IMR-90 (cell line): ENCODE data around the gene OR2T6. TPM values are rescaled to one million over a fixed set of nuclear protein-coding genes. Genes with fewer than 3 reads are reported as not detected.

Experiments used
- ATAC-seq: fragments of 200-7000 bp; cut with Tn5 transposase; 2 replicates; pipeline ENCODE4 v1.9.1; 2020; ENCODE audit warnings: low read depth, mild to moderate bottlenecking, moderate library complexity
- Bru-seq: library from RNA; stranded (reverse); fragments of 400-500 nt; gene quantifications from one replicate; lab custom pipeline; 2021; lab: Mats Ljungman, UMichigan
- BruChase-seq, 2 experiments: library from RNA; stranded (reverse); fragments of 400-500 nt; gene quantifications; one replicate each; lab custom pipeline; 2021; lab: Mats Ljungman, UMichigan
- BruUV-seq: library from RNA; stranded (reverse); fragments of 400-500 nt; replicated peaks from 2 replicates; lab custom pipeline; 2021; lab: Mats Ljungman, UMichigan
- CTCF ChIA-PET: fragments of 300-600 bp; formaldehyde crosslinking; extraction: SDS; loops from one replicate; lab custom pipeline; 2021; ENCODE audit warnings: antibody characterized with exemption; lab: Yijun Ruan, JAX
- POLR2A ChIA-PET: fragments of 300-600 bp; sonication (Branson Sonifier 250); formaldehyde crosslinking; loops from one replicate; lab custom pipeline; 2022; ENCODE audit warnings: antibody characterized with exemption; ENCODE audit not compliant: unreplicated experiment; lab: Charles Lee
- DNase-seq: peaks from one replicate; pipeline ENCODE4 v3.0.0; 2013
- H2AFZ ChIP-seq: replicated peaks from 2 replicates; pipeline ENCODE3; 2013; ENCODE audit warnings: low read length, mild to moderate bottlenecking; ENCODE audit not compliant: poor library complexity
- H2AK5ac ChIP-seq: 2 replicates; pipeline ENCODE4 v1.6.1; 2013; ENCODE audit warnings: low read depth, low read length, inconsistent platforms
- H2AK9ac ChIP-seq: replicated peaks from 2 replicates; pipeline ENCODE3; 2013; ENCODE audit warnings: mild to moderate bottlenecking, low read depth, low read length, moderate library complexity; ENCODE audit not compliant: poor library complexity
- H2BK120ac ChIP-seq: 2 replicates; pipeline ENCODE4 v1.6.1; 2013; ENCODE audit warnings: low read depth, low read length, inconsistent platforms
- H2BK15ac ChIP-seq: 3 replicates; pipeline ENCODE4 v1.6.1; 2013; ENCODE audit warnings: low read depth, low read length, inconsistent platforms
- H2BK20ac ChIP-seq: 2 replicates; pipeline ENCODE4 v1.6.1; 2013; ENCODE audit warnings: low read depth, mild to moderate bottlenecking, inconsistent platforms, low read length, moderate library complexity
- H2BK5ac ChIP-seq: 2 replicates; pipeline ENCODE4 v1.6.1; 2013; ENCODE audit warnings: mild to moderate bottlenecking, low read depth, low read length, inconsistent platforms; ENCODE audit not compliant: poor library complexity, severe bottlenecking
- H3K14ac ChIP-seq: replicated peaks from 2 replicates; pipeline ENCODE4 v1.6.1; 2013; ENCODE audit warnings: low read depth, low read length, inconsistent platforms
- H3K18ac ChIP-seq: 2 replicates; pipeline ENCODE4 v1.6.1; 2013; ENCODE audit warnings: low read depth, low read length, control low read depth
- H3K23ac ChIP-seq: 2 replicates; pipeline ENCODE4 v1.6.1; 2013; ENCODE audit warnings: low read depth, low read length, inconsistent platforms
- H3K27ac ChIP-seq: 2 replicates; pipeline ENCODE4 v1.5.1; 2013; ENCODE audit warnings: mild to moderate bottlenecking, control low read depth, low read length; ENCODE audit not compliant: insufficient read depth
- H3K27me3 ChIP-seq: 2 replicates; pipeline ENCODE4 v1.6.1; 2013; ENCODE audit warnings: low read length; ENCODE audit not compliant: control insufficient read depth, insufficient read depth
- H3K36me3 ChIP-seq: 2 replicates; pipeline ENCODE4 v1.6.1; 2013; ENCODE audit warnings: low read length, mixed read lengths; ENCODE audit not compliant: control insufficient read depth, insufficient read depth
- H3K4ac ChIP-seq: 2 replicates; pipeline ENCODE4 v1.6.1; 2013; ENCODE audit warnings: low read depth, low read length, inconsistent platforms
- H3K4me1 ChIP-seq: 2 replicates; pipeline ENCODE4 v1.6.1; 2013; ENCODE audit warnings: low read length, mixed read lengths; ENCODE audit not compliant: control insufficient read depth, insufficient read depth
- H3K4me2 ChIP-seq: 2 replicates; pipeline ENCODE4 v1.6.1; 2013; ENCODE audit warnings: low read depth, mild to moderate bottlenecking, control low read depth, low read length, moderate library complexity
- H3K4me3 ChIP-seq: 2 replicates; pipeline ENCODE4 v1.5.1; 2013; ENCODE audit warnings: low read depth, mild to moderate bottlenecking, control low read depth, low read length, moderate library complexity; ENCODE audit not compliant: insufficient read depth
- H3K56ac ChIP-seq: 2 replicates; pipeline ENCODE4 v1.6.1; 2013; ENCODE audit warnings: low read length, inconsistent platforms; ENCODE audit not compliant: insufficient read depth; ENCODE audit errors: extremely low read depth
- H3K79me1 ChIP-seq, 2 experiments: 2 replicates each; pipeline ENCODE4 v1.6.1; 2013; ENCODE audit warnings: low read length in 2 of 2, inconsistent platforms in 1 of 2, low read depth in 1 of 2
- H3K9ac ChIP-seq: 2 replicates; pipeline ENCODE4 v1.6.1; 2013; ENCODE audit warnings: low read depth, low read length, control low read depth
- H3K9me1 ChIP-seq: 2 replicates; pipeline ENCODE4 v1.6.1; 2013; ENCODE audit warnings: low read length, inconsistent platforms; ENCODE audit not compliant: insufficient read depth
- H3K9me3 ChIP-seq: 2 replicates; pipeline ENCODE4 v1.6.1; 2013; ENCODE audit warnings: low read length; ENCODE audit not compliant: control insufficient read depth, insufficient read depth
- H4K20me1 ChIP-seq: 2 replicates; pipeline ENCODE4 v1.6.1; 2013; ENCODE audit warnings: low read length, inconsistent platforms; ENCODE audit not compliant: insufficient read depth
- H4K5ac ChIP-seq: 2 replicates; pipeline ENCODE4 v1.6.1; 2013; ENCODE audit warnings: mild to moderate bottlenecking, low read depth, low read length, control low read depth
- H4K8ac ChIP-seq, 2 experiments: 2 replicates each; pipeline ENCODE4 v1.6.1; 2013; ENCODE audit warnings: low read depth in 2 of 2, low read length in 2 of 2, control low read depth in 1 of 2, inconsistent platforms in 1 of 2
- H4K91ac ChIP-seq: 2 replicates; pipeline ENCODE4 v1.6.1; 2013; ENCODE audit warnings: low read depth, low read length, inconsistent platforms; ENCODE audit not compliant: insufficient read depth
- BHLHE40 ChIP-seq: fragments of 150-350 bp; IDR thresholded peaks from 2 replicates; pipeline ENCODE4 v1.6.1; 2016; ENCODE audit warnings: mild to moderate bottlenecking, low read depth, low read length
- CEBPB ChIP-seq: IDR thresholded peaks from 2 replicates; pipeline ENCODE4 v1.6.1; 2012; ENCODE audit warnings: low read depth, low read length, improper control_type of control experiment
- CHD1 ChIP-seq: IDR thresholded peaks from 2 replicates; pipeline ENCODE4 v1.6.1; 2012; ENCODE audit warnings: low read depth, low read length, improper control_type of control experiment
- FOS ChIP-seq: fragments of 150-350 bp; IDR thresholded peaks from 2 replicates; pipeline ENCODE4 v1.6.1; 2016; ENCODE audit warnings: low read depth, low read length
- MAFK ChIP-seq: IDR thresholded peaks from 2 replicates; pipeline ENCODE4 v1.6.1; 2012; ENCODE audit warnings: low read depth, low read length, improper control_type of control experiment
- MXI1 ChIP-seq: IDR thresholded peaks from 2 replicates; pipeline ENCODE4 v1.6.1; 2012; ENCODE audit warnings: low read depth, mild to moderate bottlenecking, low read length, moderate library complexity, borderline replicate concordance
- NFE2L2 ChIP-seq: fragments of 150-350 bp; IDR thresholded peaks from 2 replicates; pipeline ENCODE4 v1.6.1; 2016; ENCODE audit warnings: low read depth, mild to moderate bottlenecking, low read length
- RAD21 ChIP-seq: IDR thresholded peaks from 2 replicates; pipeline ENCODE4 v1.6.1; 2012; ENCODE audit warnings: low read length, improper control_type of control experiment
- RCOR1 ChIP-seq: IDR thresholded peaks from 2 replicates; pipeline ENCODE4 v1.6.1; 2012; ENCODE audit warnings: mild to moderate bottlenecking, low read length, improper control_type of control experiment; ENCODE audit not compliant: insufficient replicate concordance
- RFX5 ChIP-seq: IDR thresholded peaks from 2 replicates; pipeline ENCODE4 v1.8.0; 2012; ENCODE audit warnings: low read depth, mild to moderate bottlenecking, low read length, moderate library complexity
- SMC3 ChIP-seq: fragments of 150-350 bp; IDR thresholded peaks from 2 replicates; pipeline ENCODE4 v1.6.1; 2016; ENCODE audit warnings: low read depth, mild to moderate bottlenecking, antibody characterized with exemption, low read length, moderate library complexity
- USF2 ChIP-seq: fragments of 150-350 bp; IDR thresholded peaks from 2 replicates; pipeline ENCODE4 v1.6.1; 2017; ENCODE audit warnings: mild to moderate bottlenecking, antibody characterized with exemption, low read length, low read depth
- dilution Hi-C: fragments of 300-500 bp; cut with HindIII; formaldehyde crosslinking; loops from one replicate; pipeline ENCODE4 v1.14.3; 2018; ENCODE audit warnings: low sequenced_read_pairs; ENCODE audit not compliant: unreplicated experiment
- in situ Hi-C: fragments of 300-500 bp; cut with MboI; formaldehyde crosslinking; loops from 3 replicates; pipeline ENCODE4 v1.14.3; 2019; ENCODE audit warnings: low sequenced_read_pairs, inconsistent platforms, mixed read lengths
- intact Hi-C: fragments of 100-400 bp; cut with micrococcal nuclease; formaldehyde crosslinking; loops from 2 replicates; pipeline ENCODE4 v1.10.0; 2022
- long read RNA-seq: library from polyadenylated mRNA; unstranded; transcript quantifications from one replicate; pipeline ENCODE4 v2.0.0, GENCODE V29; 2021; ENCODE audit not compliant: unreplicated experiment
- polyA plus RNA-seq, 3 experiments: library from polyadenylated mRNA; depleted of rRNA; stranded (reverse); fragments of >200 nt; gene quantifications; 2 replicates each; pipeline ENCODE4 v1.2.3, GENCODE V29; 2012; ENCODE audit warnings: low replicate concordance in 1 of 3
- total RNA-seq: library from RNA; depleted of rRNA; stranded (reverse); fragments of >200 nt; gene quantifications from 2 replicates; pipeline ENCODE4 v1.2.3, GENCODE V29; 2012; rRNA removed

The OR2T6 gene, protein sequence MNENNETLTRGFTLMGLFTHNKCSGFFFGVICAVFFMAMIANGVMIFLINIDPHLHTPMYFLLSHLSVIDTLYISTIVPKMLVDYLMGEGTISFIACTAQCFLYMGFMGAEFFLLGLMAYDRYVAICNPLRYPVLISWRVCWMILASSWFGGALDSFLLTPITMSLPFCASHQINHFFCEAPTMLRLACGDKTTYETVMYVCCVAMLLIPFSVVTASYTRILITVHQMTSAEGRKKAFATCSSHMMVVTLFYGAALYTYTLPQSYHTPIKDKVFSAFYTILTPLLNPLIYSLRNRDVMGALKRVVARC
- total RNA-seq (not detected in 2 replicates), polyA plus RNA-seq (2012; rRNA removed) (not detected in 2 replicates), Bru-seq, nascent RNA (not detected), BruChase-seq, experiment 1, labeled RNA remaining after a 6-hour chase (not detected), BruChase-seq, experiment 2, labeled RNA remaining after a 2-hour chase (not detected)
- polyA plus RNA-seq (2012; cell fraction: cytosol; rRNA removed), result not detected in 2 replicates
- polyA plus RNA-seq (2012; cell fraction: nucleus; rRNA removed; ENCODE audit: low replicate concordance), result not detected in 2 replicates
- long read RNA-seq, result 0 reads

GRCh38 chr1:248375446-248375845 is at the start of gene OR2T6:
TSS of gene OR2T6 (plus strand) at chr1:248375746. CDS start at chr1:248387609, 11,863 bp downstream.
- dilution Hi-C loops, result no loop called here
- Histone ChIP-seq H3K4me1 (no peaks in the 10 kb centered on the region), H2AFZ (no peak within 1 kb of the TSS), H3K9me3 (peaks cover 14% of the 10 kb centered on the region), H3K9ac (no peak within 1 kb of the TSS), H2BK15ac (no peak within 1 kb of the TSS), H3K18ac (no peak within 1 kb of the TSS), H3K36me3 (no peaks in the 10 kb centered on the region), H3K4me3 (no peak within 1 kb of the TSS), H3K4me2 (no peak within 1 kb of the TSS), H3K23ac (no peak within 1 kb of the TSS), H3K27ac (no peak within 1 kb of the TSS), H2BK120ac (no peak within 1 kb of the TSS), H4K8ac (no peak within 1 kb of the TSS), H2BK20ac (no peak within 1 kb of the TSS), H3K9me1 (no peaks in the 10 kb centered on the region), H4K5ac (no peak within 1 kb of the TSS), H3K79me1 (no peaks in the 10 kb centered on the region), H3K56ac (no peak within 1 kb of the TSS), H3K14ac (no peak within 1 kb of the TSS), H4K91ac (no peak within 1 kb of the TSS), H3K27me3 (no peaks in the 10 kb centered on the region), H3K4ac (no peak within 1 kb of the TSS), H2AK9ac (no peak within 1 kb of the TSS), H2BK5ac (no peak within 1 kb of the TSS), H4K20me1 (no peaks in the 10 kb centered on the region), H2AK5ac (no peak within 1 kb of the TSS)
- ATAC-seq (no peak), DNase-seq (no peak)
- TF ChIP-seq RCOR1, result no peak
- no peak for TF ChIP-seq SMC3
- TF ChIP-seq FOS, result no peak
- no peak for TF ChIP-seq RFX5
- no peak for TF ChIP-seq USF2
- no peak for TF ChIP-seq BHLHE40
- no peak for TF ChIP-seq MXI1
- TF ChIP-seq CEBPB, result no peak
- no peak for TF ChIP-seq NFE2L2
- no peak for TF ChIP-seq RAD21
- TF ChIP-seq CHD1, result no peak
- TF ChIP-seq MAFK, result no peak
- POLR2A ChIA-PET, result no interaction called here
- in situ Hi-C loops, result no loop called here
- intact Hi-C loops, result no loop called here
- CTCF ChIA-PET, result interaction anchor here (0.6 kb wide), 1 partner anchor 455 kb away, joined by 3 read pairs; no protein-coding TSS in a partner anchor
- no TSS peak for BruUV-seq
